ENCODE results near the gene LCE1D.

DNA sequence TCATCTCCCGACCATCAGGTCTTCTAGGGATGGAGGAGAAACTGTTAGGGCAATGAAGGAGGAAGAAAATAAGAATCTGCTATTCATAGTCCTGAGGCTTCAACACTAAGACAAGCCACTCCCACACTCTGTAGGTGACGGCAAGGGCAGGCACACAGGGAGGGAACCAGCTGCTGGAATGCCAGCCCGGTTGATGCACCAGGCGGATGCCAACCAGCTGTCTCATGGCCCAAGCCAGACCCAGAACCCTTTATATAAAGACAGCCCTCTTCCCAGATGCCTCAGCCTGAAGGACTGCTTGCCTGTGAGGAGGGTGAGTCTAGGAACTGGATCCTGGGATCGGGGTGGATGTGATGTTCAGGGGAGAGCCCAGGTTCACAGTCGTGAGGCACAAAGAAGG is 38.8 kb upstream of the LCE1D start, which contains the start of gene KPRP:
- TF ChIP-seq YY1 (IDR thresholded peaks at IDR 0.05; ENCODE audit: insufficient read depth, insufficient read length), result no peak
- TF ChIP-seq ZNF274 (IDR thresholded peaks at IDR 0.05; ENCODE audit: low read depth, low read length), result no peak
- no peak for TF ChIP-seq SUZ12 (IDR thresholded peaks at IDR 0.05; ENCODE audit: extremely low read depth, insufficient read depth, insufficient read length)
